Keratinocyte (primary cell): ENCODE results near the gene NPTXR.

ENCODE experiments used
- EZH2 ChIP-seq: IDR thresholded peaks from one replicate; pipeline ENCODE4 v1.6.1; 2012; ENCODE audit warnings: inconsistent platforms, mild to moderate bottlenecking, low read length, moderate library complexity
- TF ChIP-seq, protein P1 (sequence below), 3 experiments: IDR thresholded peaks in 1 of 3; conservative IDR thresholded peaks in 1 of 3; optimal IDR thresholded peaks in 1 of 3; 2 replicates in 2 of 3; 3 replicates in 1 of 3; pipeline versions ENCODE3 to v1.5.1; 2011; ENCODE audit warnings: low read length in 3 of 3, mild to moderate bottlenecking in 3 of 3, moderate library complexity in 2 of 3, control low read depth in 1 of 3, inconsistent platforms in 1 of 3; ENCODE audit not compliant: insufficient read depth in 2 of 3; ENCODE audit errors: extremely low read depth in 1 of 3

DNA sequence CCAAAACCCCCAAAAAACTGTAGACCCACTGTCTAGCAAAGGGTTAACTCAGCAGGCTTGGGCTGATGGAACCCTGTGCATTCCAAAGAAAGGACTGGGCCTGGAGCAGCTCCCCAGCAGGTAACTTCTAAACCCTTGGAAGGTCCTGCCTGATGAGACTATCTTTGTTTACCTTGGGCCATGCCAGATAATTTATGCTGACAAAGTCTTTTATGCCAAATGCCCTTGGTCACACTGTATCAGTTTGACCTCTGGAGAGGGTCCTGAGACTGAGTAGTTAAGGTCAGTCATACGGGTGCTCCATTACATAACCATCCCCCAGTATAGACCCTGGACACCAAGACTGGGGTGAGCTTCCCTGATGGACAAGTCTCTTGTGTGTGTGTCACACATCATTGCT, 28.0 kb downstream of the NPTXR start:
- TF ChIP-seq, protein P1, sequence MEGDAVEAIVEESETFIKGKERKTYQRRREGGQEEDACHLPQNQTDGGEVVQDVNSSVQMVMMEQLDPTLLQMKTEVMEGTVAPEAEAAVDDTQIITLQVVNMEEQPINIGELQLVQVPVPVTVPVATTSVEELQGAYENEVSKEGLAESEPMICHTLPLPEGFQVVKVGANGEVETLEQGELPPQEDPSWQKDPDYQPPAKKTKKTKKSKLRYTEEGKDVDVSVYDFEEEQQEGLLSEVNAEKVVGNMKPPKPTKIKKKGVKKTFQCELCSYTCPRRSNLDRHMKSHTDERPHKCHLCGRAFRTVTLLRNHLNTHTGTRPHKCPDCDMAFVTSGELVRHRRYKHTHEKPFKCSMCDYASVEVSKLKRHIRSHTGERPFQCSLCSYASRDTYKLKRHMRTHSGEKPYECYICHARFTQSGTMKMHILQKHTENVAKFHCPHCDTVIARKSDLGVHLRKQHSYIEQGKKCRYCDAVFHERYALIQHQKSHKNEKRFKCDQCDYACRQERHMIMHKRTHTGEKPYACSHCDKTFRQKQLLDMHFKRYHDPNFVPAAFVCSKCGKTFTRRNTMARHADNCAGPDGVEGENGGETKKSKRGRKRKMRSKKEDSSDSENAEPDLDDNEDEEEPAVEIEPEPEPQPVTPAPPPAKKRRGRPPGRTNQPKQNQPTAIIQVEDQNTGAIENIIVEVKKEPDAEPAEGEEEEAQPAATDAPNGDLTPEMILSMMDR (optimal IDR thresholded peaks at IDR 0.05 in 1 of 3, IDR thresholded peaks at IDR 0.05 in 1 of 3, conservative IDR thresholded peaks at IDR 0.05 in 1 of 3; ENCODE audit: extremely low read depth in 1 of 3, insufficient read depth in 2 of 3, low read length in 3 of 3) = no peak
- no peak for TF ChIP-seq EZH2
